CD4-positive, alpha-beta T cell treated with Interleukin-6 for 4 hours (primary cell): ENCODE measurements around the gene CCNY.

Experiments
- DNase-seq: peaks from one replicate; pipeline ENCODE4 v3.0.0-alpha.2; 2020; ENCODE audit warnings: mixed read lengths

CCNY gene

GRCh38 chr10:35356725-35357092 is 20.4 kb downstream of the CCNY start:
- DNase-seq, result no peak

GRCh38 chr10:35359056-35359455 is 22.7 kb downstream of the CCNY start:
- DNase-seq, result no peak

GRCh38 chr10:35359873-35360272 is 23.6 kb downstream of the CCNY start:
- no peak for DNase-seq

GRCh38 chr10:35362701-35363350 is 26.5 kb downstream of the CCNY start:
- no peak for DNase-seq

GRCh38 chr10:35363587-35363986 is 27.3 kb downstream of the CCNY start:
- DNase-seq, result no peak

GRCh38 chr10:35364808-35365207 is 28.5 kb downstream of the CCNY start:
- no peak for DNase-seq

GRCh38 chr10:35365994-35366393 is 29.7 kb downstream of the CCNY start:
- no peak for DNase-seq

- DNase-seq, result no peak
Observed at GRCh38 chr10:35367107-35367859, 31.0 kb downstream of the CCNY start.

GRCh38 chr10:35367982-35368381 is 31.7 kb downstream of the CCNY start:
- DNase-seq, result no peak

GRCh38 chr10:35368485-35369048 is 32.3 kb downstream of the CCNY start:
- peak; percentile 12 for DNase-seq

GRCh38 chr10:35369049-35369611 is 32.8 kb downstream of the CCNY start:
- no peak for DNase-seq

- no peak for DNase-seq
Observed at GRCh38 chr10:35371731-35372130, 35.4 kb downstream of the CCNY start.

GRCh38 chr10:35372329-35372728 is 36.0 kb downstream of the CCNY start:
- no peak for DNase-seq

GRCh38 chr10:35375091-35375765 is 38.9 kb downstream of the CCNY start:
- no peak for DNase-seq

GRCh38 chr10:35377050-35377728 is 40.9 kb downstream of the CCNY start:
- DNase-seq, result no peak

- DNase-seq, result peak; percentile 37
Observed at GRCh38 chr10:35378541-35379210, 42.4 kb downstream of the CCNY start.

- DNase-seq, result peak; percentile 23
Observed at GRCh38 chr10:35379226-35380137, 43.2 kb downstream of the CCNY start.

GRCh38 chr10:35382096-35382495 is 45.8 kb downstream of the CCNY start:
- no peak for DNase-seq

GRCh38 chr10:35384265-35384868 is 48.1 kb downstream of the CCNY start:
- no peak for DNase-seq

GRCh38 chr10:35386594-35387174 is 50.4 kb downstream of the CCNY start:
- no peak for DNase-seq
